ENCODE measurements around the gene MYADML2.

Gene MYADML2

GRCh38 chr17:81911277-81911961 is 35.6 kb downstream of the MYADML2 start, which contains the start of gene PCYT2:
TSS of gene PCYT2 (minus strand) at chr17:81911399. CDS start at chr17:81911355, 44 bp downstream.
- peak; percentile 89 for DNase-seq (ENCODE audit: low read depth in 2 of 2)

- DNase-seq (ENCODE audit: low read depth in 2 of 2): no peak
Observed at GRCh38 chr17:81910840-81911276, 36.2 kb downstream of the MYADML2 start.

GRCh38 chr17:81909966-81910839 is 36.8 kb downstream of the MYADML2 start:
- no peak for DNase-seq (ENCODE audit: low read depth in 2 of 2)

DNA sequence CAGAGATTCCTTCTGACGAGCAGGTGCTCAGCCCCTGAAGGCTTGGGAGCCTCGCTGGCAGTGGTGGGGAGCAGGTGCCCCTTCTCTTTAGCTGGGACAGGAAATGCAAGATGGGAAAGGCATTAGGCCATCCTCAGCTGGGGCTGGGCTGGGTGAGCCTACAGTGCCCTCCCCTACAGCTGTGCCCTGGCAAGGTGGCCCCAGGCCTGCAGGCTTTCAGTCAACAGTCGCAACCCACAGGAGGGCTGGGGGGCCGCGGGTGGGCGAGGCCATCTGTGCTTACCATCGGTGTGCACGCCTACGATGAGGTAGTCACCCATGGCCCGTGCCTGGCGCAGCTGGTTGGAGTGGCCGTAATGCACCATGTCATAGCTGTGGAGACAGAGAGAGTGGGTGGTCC is 37.8 kb downstream of the MYADML2 start:
- no peak for DNase-seq (ENCODE audit: low read depth in 2 of 2)

- no peak for DNase-seq (ENCODE audit: low read depth in 2 of 2)
Observed at GRCh38 chr17:81908793-81909192, 38.2 kb downstream of the MYADML2 start.

- no peak for DNase-seq (ENCODE audit: low read depth in 2 of 2)
Observed at GRCh38 chr17:81907219-81908145, 39.6 kb downstream of the MYADML2 start.

- DNase-seq (ENCODE audit: low read depth in 2 of 2): no peak
Observed at GRCh38 chr17:81906476-81907218, 40.4 kb downstream of the MYADML2 start.

- no peak for DNase-seq (ENCODE audit: low read depth in 2 of 2)
Observed at GRCh38 chr17:81905993-81906392, 41.0 kb downstream of the MYADML2 start.

DNA sequence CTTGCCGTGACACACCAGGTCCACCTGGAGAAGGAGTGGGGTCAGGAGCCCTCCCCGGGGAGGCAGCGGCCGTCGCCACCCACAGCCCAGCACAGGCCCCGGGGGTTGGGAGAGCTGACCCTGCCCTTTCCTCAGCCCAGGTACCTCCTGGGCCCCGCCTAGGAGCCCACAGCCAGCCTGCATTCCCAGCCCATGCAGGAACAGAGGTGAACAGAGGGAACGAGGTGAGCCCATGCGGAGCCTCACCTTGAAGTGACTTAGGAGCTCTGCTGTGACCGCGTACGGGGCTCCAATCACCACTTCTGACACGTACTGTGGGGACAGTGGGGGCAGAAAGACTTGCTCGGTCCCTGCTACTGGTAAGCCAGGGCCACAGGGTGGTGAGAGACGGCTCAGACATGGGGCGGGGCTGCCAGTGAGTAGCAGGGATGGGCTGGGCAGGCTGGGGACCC is 41.6 kb downstream of the MYADML2 start:
- DNase-seq (ENCODE audit: low read depth in 2 of 2): no peak

- DNase-seq (ENCODE audit: low read depth in 2 of 2): no peak
Observed at GRCh38 chr17:81904600-81905423, 42.2 kb downstream of the MYADML2 start.

DNA sequence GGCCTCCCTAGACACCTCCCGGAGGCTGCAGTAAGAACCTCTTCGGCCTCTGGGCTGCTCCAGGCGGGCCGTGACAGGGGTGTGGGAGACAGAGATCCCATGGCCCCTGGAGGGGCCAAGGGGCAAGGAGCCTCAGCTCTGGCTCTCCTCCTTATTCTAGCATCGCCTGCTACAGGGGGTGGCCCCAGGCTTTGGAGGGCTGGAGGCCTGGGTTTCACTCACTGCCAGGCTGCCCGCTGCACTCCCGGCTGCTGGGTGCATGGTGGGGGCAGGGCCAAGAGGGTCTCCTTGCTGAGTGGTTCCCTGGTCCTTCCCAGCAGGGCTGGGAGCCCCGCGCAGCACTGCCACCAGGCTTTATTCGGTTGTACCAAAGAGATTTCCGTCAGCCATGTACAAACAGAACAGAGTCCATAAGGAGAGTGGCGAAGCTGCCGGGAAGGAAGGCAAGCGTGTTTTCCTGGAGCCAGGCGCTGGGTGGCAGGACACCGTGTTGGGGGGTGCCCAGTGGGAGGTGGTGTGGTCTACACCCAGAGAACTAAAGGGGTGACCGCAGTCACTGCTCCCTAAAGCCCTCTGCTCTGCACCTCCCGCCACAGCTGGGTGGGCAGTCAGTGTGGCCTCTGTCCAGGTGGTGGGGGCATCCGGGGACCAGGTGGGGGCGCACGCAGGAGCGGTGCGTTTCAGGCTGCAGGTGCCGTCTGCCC is 43.0 kb downstream of the MYADML2 start:
- DNase-seq (ENCODE audit: low read depth in 2 of 2): no peak

DNA sequence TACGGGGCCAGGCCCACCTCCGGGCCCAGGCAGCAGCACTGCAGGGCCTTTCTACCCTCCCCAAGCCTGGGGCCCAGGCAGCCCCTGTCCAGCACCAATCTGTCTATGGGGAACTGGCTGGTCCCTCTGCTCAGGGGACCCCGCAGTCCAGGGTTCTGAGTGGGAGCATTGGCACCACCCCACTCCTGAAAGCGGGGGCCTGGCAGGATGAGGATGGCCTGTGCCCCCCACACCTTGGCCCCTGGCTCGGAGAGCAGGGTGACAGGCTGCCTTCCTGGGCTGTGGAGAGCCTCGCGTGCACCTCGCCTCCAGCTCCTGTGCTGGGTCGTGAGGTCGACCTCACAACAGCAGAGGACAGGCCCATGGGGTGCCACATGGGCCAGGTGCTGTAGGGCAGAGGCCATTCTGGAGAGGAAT is 43.6 kb downstream of the MYADML2 start:
- DNase-seq (ENCODE audit: low read depth in 2 of 2): no peak

DNA sequence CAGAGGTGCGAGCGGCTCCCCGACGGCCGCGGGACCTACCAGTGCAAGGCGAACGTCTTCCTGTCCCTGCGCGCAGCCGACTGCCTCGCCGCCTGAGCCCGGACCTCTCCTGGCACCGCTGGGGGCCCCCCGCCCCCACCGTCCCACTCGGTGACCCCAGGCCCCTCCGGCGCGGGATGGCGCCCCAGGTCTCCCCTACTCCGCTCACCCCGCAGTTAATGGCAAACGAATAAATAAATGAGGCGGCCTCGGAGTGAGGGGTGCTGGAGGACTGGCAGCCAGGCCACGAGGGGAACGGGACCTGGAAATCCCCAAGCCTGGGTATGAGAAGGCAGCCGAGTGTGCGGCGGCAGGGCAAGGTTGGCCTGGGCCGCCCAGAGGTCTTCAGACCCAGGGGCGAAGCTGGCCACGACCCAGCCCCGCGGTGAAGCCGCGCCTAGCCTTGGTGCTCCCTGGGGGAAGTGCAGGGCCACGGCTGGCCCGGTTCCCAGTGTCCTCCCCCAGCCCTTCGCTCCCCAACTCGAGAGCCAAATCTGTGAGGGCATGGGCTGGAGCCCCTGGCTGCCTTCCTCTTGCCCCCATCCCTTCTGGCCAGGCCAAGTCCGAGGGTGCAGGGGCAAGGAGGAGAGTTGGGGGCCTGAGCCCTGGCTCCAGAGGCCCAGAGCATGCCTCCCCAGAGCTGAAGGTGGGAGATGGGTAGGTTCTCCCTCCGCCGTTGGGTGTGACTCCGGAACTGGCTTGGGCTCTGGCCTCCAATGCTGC is 44.2 kb downstream of the MYADML2 start:
- DNase-seq (ENCODE audit: low read depth in 2 of 2): no peak

- DNase-seq (ENCODE audit: low read depth in 2 of 2): no peak
Observed at GRCh38 chr17:81902023-81902652, 44.9 kb downstream of the MYADML2 start, which contains the start of gene NPB. TSS of gene NPB (plus strand) at chr17:81902238. CDS start at chr17:81902278, 40 bp downstream.

DNA sequence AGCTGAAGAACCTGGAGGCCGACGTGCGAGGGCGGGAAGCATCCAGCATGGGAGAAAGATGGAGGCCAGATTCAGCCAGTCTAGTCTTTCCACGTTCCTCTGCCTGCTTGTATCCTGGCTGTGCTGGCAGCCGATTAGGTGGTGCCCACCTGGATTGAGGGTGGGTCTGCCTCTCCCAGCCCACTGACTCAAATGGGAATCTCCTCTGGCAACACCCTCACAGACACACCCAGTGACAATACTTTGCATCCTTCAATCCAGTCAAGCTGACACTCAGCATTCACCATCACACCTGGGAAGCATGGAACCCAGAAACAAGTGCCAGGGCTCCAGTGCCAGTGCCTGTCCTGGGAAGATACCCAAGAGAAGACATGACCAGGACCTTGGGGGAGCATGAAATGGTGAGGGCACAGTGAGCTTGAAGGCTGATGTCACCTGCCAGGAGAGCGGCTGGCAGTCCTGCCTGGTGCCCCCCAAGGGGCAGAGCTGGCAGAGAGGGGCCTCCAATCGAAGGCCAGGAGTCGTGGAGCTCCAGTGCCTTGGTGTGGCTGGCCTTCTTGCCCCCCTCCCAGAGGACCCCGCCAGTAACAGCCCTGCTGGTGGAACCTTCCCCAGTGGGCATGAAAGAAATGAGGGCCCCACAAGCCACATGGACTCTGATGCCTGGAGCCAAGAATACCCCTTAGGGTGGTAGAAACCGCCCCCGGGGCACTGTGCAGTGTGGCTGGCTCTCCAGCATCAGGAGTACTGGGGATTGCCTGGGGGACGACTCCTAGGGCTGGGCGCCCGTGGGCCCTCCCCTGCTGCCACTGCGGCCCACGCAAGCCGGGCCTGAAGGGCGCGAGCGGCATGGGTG is 45.6 kb downstream of the MYADML2 start:
- no peak for DNase-seq (ENCODE audit: low read depth in 2 of 2)

DNA sequence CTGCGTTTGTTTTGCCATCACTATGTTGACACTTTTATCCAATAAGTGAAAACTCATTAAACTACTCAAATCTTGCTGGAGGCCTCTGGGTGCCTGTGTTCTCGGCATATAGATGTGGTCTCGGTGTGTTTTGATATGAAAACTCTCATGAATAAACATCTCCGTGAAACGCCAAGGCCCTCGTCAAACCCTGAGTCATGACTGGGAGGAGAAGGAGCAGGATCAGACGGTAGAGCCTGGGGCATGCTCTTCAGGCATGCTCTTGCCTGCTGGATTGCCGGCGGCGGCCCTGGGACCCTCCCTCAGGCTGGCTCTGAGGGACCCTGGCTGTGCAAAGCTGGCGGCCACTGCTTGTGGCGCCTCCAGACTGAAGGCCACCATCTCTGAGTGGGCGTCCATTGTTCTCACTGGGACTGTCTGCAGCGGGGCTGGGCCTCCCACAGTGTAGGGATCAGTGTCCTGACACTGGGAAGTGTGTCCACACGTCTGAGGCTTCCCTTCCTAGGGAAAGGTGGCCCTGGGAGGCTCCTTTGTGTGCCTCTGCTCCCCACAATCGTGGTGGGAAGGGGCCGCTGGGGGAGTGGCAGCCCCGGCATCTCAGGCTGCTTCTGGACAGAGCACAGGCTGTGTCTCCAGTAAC is 46.7 kb downstream of the MYADML2 start:
- DNase-seq (ENCODE audit: low read depth in 2 of 2): no peak

Measured in activated CD8-positive, alpha-beta memory T cell treated with anti-CD3 and anti-CD28 coated beads for 4 hours (primary cell).